ENCODE data around the gene KRT39. TPM values are rescaled to one million over a fixed set of nuclear protein-coding genes. Genes with fewer than 3 reads are reported as not detected.

Gene KRT39
- total and polyA plus RNA-seq, 2 of the 8 experiments (the other 6 are each of a cell fraction or from before 2014, with no cell fraction given), result not detected

DNA sequence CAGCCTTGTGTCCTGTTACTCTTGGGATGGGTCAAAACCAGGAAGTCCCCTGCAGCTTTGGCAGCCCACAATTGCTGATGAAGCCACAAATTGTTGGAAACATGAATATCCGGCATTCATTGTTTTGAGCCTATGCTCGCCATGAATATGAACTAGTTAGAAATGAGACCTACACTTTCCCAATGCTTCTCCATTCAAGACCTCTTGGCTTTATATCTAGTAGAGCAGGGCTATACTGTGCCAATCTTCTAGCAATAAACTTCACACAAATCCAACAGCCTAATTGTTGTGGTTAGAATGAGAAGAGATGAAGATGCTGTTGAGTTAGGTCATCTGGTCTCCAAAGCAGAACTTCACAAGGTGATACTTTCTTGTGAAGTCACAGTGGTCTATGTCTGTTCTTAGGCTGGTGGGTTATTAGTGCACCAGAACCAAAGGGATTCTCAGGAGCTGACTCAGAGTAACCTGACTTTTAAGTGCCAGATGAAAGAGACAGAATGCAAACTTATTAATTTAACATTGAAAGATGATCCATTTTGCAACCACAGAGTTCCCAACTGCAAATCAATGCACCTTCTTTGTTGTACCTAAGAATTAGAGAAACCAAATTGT lies 15.6 kb downstream of the KRT39 start:
- no peak overlapping the region for H3K23ac ChIP-seq (ENCODE audit: insufficient read length)
- H3K4me3 ChIP-seq (ENCODE audit: extremely low read depth in 1 of 4, insufficient read depth in 2 of 4, low read depth in 3 of 4, low read length in 4 of 4), result no peak overlapping the region
- H2BK15ac ChIP-seq (ENCODE audit: low read length), result no peak overlapping the region
- no peaks in the 10 kb centered on the region for H3K36me3 ChIP-seq (ENCODE audit: control insufficient read depth in 2 of 4, insufficient read depth in 4 of 4, low read length in 3 of 4)
- no peak overlapping the region; the same call in 1 of the 2 replicates for H2BK20ac ChIP-seq (ENCODE audit: low read length)
- no peaks in the 10 kb centered on the region for H3K79me1 ChIP-seq (ENCODE audit: low read depth, low read length)
- H3K4me1 ChIP-seq (replicated peaks in 1 of 4; ENCODE audit: control insufficient read depth in 3 of 4, insufficient read depth in 4 of 4, low read length in 3 of 4), result no peaks in the 10 kb centered on the region
- no peak overlapping the region for H3K27ac ChIP-seq (ENCODE audit: low read depth, low read length)
- H4K91ac ChIP-seq (replicated peaks; ENCODE audit: insufficient read length, low read length), result no peak overlapping the region
- H2AFZ ChIP-seq (ENCODE audit: low read length), result no peak overlapping the region
- no peak overlapping the region for H3K9ac ChIP-seq (replicated peaks in 1 of 4; ENCODE audit: extremely low read depth in 1 of 4, low read depth in 3 of 4, low read length in 3 of 4)
- H2AK5ac ChIP-seq (ENCODE audit: low read depth, low read length), result no peak overlapping the region
- no peak overlapping the region for H2BK12ac ChIP-seq (ENCODE audit: low read depth, low read length)
- H3K18ac ChIP-seq (ENCODE audit: extremely low read depth, low read length), result no peak overlapping the region
- CTCF ChIA-PET (ENCODE audit: partially characterized antibody), result interaction anchor here (1.5 kb wide), 1 partner anchor 12 kb away, joined by 6 read pairs; no protein-coding TSS in a partner anchor
- no peak overlapping the region for H3K14ac ChIP-seq (ENCODE audit: insufficient read length)
- no peaks in the 10 kb centered on the region for H3K27me3 ChIP-seq (replicated peaks in 1 of 4; ENCODE audit: control insufficient read depth in 3 of 4, extremely low read depth in 1 of 4, insufficient read depth in 3 of 4, low read length in 3 of 4)
- no peak overlapping the region for H3K4me2 ChIP-seq (ENCODE audit: insufficient read depth in 1 of 2, low read depth in 2 of 2, low read length in 2 of 2)
- H3K23me2 ChIP-seq (ENCODE audit: low read depth, low read length), result no peaks in the 10 kb centered on the region
- H3K9me3 ChIP-seq (ENCODE audit: insufficient read depth in 2 of 2, low read depth in 1 of 2, low read length in 1 of 2), result no peaks in the 10 kb centered on the region
- no peak overlapping the region for H3K4ac ChIP-seq (replicated peaks; ENCODE audit: insufficient read length, low read depth, low read length)
- H2BK120ac ChIP-seq (replicated peaks; ENCODE audit: low read depth, low read length), result no peak overlapping the region
- 74% methylated on average over 2 of the region's 2 CpGs; no CpG with 5 or more reads in 1 of the 2 experiments for WGBS, 2 experiments (ENCODE audit: extremely low coverage in 1 of 2, insufficient coverage in 1 of 2, insufficient read length in 1 of 2, insufficient replicate concordance in 2 of 2, low coverage in 1 of 2, low lambda C conversion rate in 2 of 2, missing lambda C conversion rate in 1 of 2)
- FAIRE-seq (no peak), DNase-seq (ENCODE audit: low read depth in 1 of 2, low spot score in 2 of 2) (no peak)
- H3K79me2 ChIP-seq (ENCODE audit: control insufficient read depth in 1 of 2, insufficient read depth in 2 of 2, low read length in 2 of 2), result no peaks in the 10 kb centered on the region
- no peak overlapping the region for H2BK5ac ChIP-seq (ENCODE audit: low read depth, low read length)
- no peak overlapping the region for H4K8ac ChIP-seq (ENCODE audit: extremely low read depth, insufficient read depth, low read length)
- POLR2A ChIA-PET (ENCODE audit: partially characterized antibody), result no interaction called here
- H3K56ac ChIP-seq (replicated peaks; ENCODE audit: insufficient read length, low read depth, low read length), result no peak overlapping the region
- no peaks in the 10 kb centered on the region for H4K20me1 ChIP-seq (replicated peaks in 1 of 2; ENCODE audit: control insufficient read depth in 1 of 2, insufficient read depth in 2 of 2, low read length in 2 of 2)
- H4K5ac ChIP-seq (ENCODE audit: insufficient read length, low read depth, low read length), result no peak overlapping the region
- TF ChIP-seq PHF8 (conservative IDR thresholded peaks at IDR 0.05; ENCODE audit: low read depth, low read length) (no peak), YY1 (IDR thresholded peaks at IDR 0.05; ENCODE audit: low read depth, low read length) (no peak)
